ENCODE data around the gene RPS18. TPM values are rescaled to one million over a fixed set of nuclear protein-coding genes. Genes with fewer than 3 reads are reported as not detected.
A peak's percentile ranks its signal among the peaks of the same experiment; 100 is the strongest.

The RPS18 gene
- total and polyA plus RNA-seq, 9 donors, result 4,177 to 11,953 (median 5,981) TPM

GRCh38 chr6:33324125-33324524, 52.2 kb downstream of the RPS18 start:
- Histone ChIP-seq H3K4me3 (no peak overlapping the region), H3K9me3 (no peaks in the 10 kb centered on the region), H3K4me1 (ENCODE audit: insufficient read depth) (peaks cover 6% of the 10 kb centered on the region), H3K27ac (peak overlapping the region in 1 of 2 donors; percentile 66), H3K36me3 (no peaks in the 10 kb centered on the region), H3K27me3 (no peaks in the 10 kb centered on the region)
- no peak for DNase-seq
- TF ChIP-seq POLR2A (IDR thresholded peaks at IDR 0.05) (no peak), EP300 (IDR thresholded peaks at IDR 0.05) (no peak), CTCF (IDR thresholded peaks at IDR 0.05) (no peak)
- intact Hi-C loops (cut with DNase I), result no loop called here
- 16 to 32% (median 23%) methylated on average over 7 of the region's 7 CpGs for WGBS, 3 donors

Small RNA genes lying within 50 kb of the gene (microRNA-seq; reads per million reads assigned to microRNA genes)
- gene MIR6834 (0 reads per million in 3 donors), gene MIR6873 (0 to 0.16 (median 0) reads per million in 3 donors)

Other genes with a start within 250 kb of the RPS18 start
- 10 to 100 TPM; 11.8 to 62.0 (median 46.8) TPM for gene HLA-DPA1, start 198.4 kb upstream of the RPS18 start, total RNA-seq
- 100 to 1,000 TPM in 1 of 2 donors, 10 to 100 TPM in 1; 26.7 to 304 TPM for gene HLA-DPA1, start 198.4 kb upstream of the RPS18 start, polyA plus RNA-seq
- 10 to 100 TPM; 19.4 to 85.8 (median 44.7) TPM for gene HLA-DPB1, start 196.1 kb upstream of the RPS18 start, total RNA-seq
- gene HLA-DPB1, start 196.1 kb upstream of the RPS18 start, polyA plus RNA-seq, result 100 to 1,000 TPM in 1 of 2 donors, 10 to 100 TPM in 1; 39.5 to 120 TPM
- gene COL11A2, start 79.6 kb upstream of the RPS18 start, total RNA-seq, result 1 to 10 TPM in 2 of 7 donors, under 1 TPM in 5; 0.53 to 1.2 (median 0.92) TPM
- under 1 TPM; 0.52 to 0.96 TPM for gene COL11A2, start 79.6 kb upstream of the RPS18 start, polyA plus RNA-seq
- 10 to 100 TPM; 19.8 to 54.0 (median 48.5) TPM for gene RXRB, start 71.4 kb upstream of the RPS18 start, total RNA-seq
- 10 to 100 TPM; 40.9 to 42.1 TPM for gene RXRB, start 71.4 kb upstream of the RPS18 start, polyA plus RNA-seq
- gene SLC39A7, start 71.2 kb upstream of the RPS18 start, total RNA-seq, result 10 to 100 TPM; 27.4 to 73.7 (median 61.2) TPM
- gene SLC39A7, start 71.2 kb upstream of the RPS18 start, polyA plus RNA-seq, result 10 to 100 TPM; 54.0 to 80.0 TPM
- 10 to 100 TPM in 2 of 7 donors, 1 to 10 TPM in 5; 4.0 to 18.4 (median 7.7) TPM for gene HSD17B8, start 67.4 kb upstream of the RPS18 start, total RNA-seq
- 10 to 100 TPM in 1 of 2 donors, 1 to 10 TPM in 1; 9.4 to 10.3 TPM for gene HSD17B8, start 67.4 kb upstream of the RPS18 start, polyA plus RNA-seq
- gene RING1, start 63.6 kb upstream of the RPS18 start, total RNA-seq, result 10 to 100 TPM; 20.7 to 70.6 (median 52.3) TPM
- 10 to 100 TPM; 37.3 to 51.7 TPM for gene RING1, start 63.6 kb upstream of the RPS18 start, polyA plus RNA-seq
- gene VPS52, start 199 bp upstream of the RPS18 start, total RNA-seq, result 10 to 100 TPM; 24.0 to 55.6 (median 45.2) TPM
- 10 to 100 TPM; 39.5 to 56.7 TPM for gene VPS52, start 199 bp upstream of the RPS18 start, polyA plus RNA-seq
- gene B3GALT4, start 5.0 kb downstream of the RPS18 start, total RNA-seq, result 10 to 100 TPM in 2 of 7 donors, 1 to 10 TPM in 5; 4.3 to 10.6 (median 6.9) TPM
- gene B3GALT4, start 5.0 kb downstream of the RPS18 start, polyA plus RNA-seq, result 1 to 10 TPM; 2.7 to 7.4 TPM
- 10 to 100 TPM; 29.1 to 58.5 (median 35.0) TPM for gene WDR46, start 17.2 kb downstream of the RPS18 start, total RNA-seq
- 10 to 100 TPM; 25.5 to 27.0 TPM for gene WDR46, start 17.2 kb downstream of the RPS18 start, polyA plus RNA-seq
- gene PFDN6, start 17.5 kb downstream of the RPS18 start, total RNA-seq, result 10 to 100 TPM in 6 of 7 donors, 1 to 10 TPM in 1; 9.8 to 46.8 (median 42.0) TPM
- 10 to 100 TPM; 80.3 to 83.0 TPM for gene PFDN6, start 17.5 kb downstream of the RPS18 start, polyA plus RNA-seq
- 10 to 100 TPM; 41.4 to 82.0 (median 64.9) TPM for gene RGL2, start 26.9 kb downstream of the RPS18 start, total RNA-seq
- gene RGL2, start 26.9 kb downstream of the RPS18 start, polyA plus RNA-seq, result 10 to 100 TPM; 26.9 to 66.0 TPM
- gene TAPBP, start 42.0 kb downstream of the RPS18 start, total RNA-seq, result 100 to 1,000 TPM in 1 of 7 donors, 10 to 100 TPM in 6; 33.7 to 121 (median 66.9) TPM
- 10 to 100 TPM; 24.4 to 40.5 TPM for gene TAPBP, start 42.0 kb downstream of the RPS18 start, polyA plus RNA-seq
- 10 to 100 TPM; 17.9 to 38.0 (median 26.1) TPM for gene ZBTB22, start 45.7 kb downstream of the RPS18 start, total RNA-seq
- 10 to 100 TPM; 13.7 to 26.5 TPM for gene ZBTB22, start 45.7 kb downstream of the RPS18 start, polyA plus RNA-seq
- 10 to 100 TPM; 18.8 to 38.9 (median 33.4) TPM for gene DAXX, start 50.9 kb downstream of the RPS18 start, total RNA-seq
- 10 to 100 TPM; 30.8 to 81.5 TPM for gene DAXX, start 50.9 kb downstream of the RPS18 start, polyA plus RNA-seq
- gene KIFC1, start 119.7 kb downstream of the RPS18 start, total RNA-seq, result 1 to 10 TPM in 6 of 7 donors, under 1 TPM in 1; 0.60 to 3.9 (median 2.2) TPM
- gene KIFC1, start 119.7 kb downstream of the RPS18 start, polyA plus RNA-seq, result 1 to 10 TPM; 1.7 to 2.3 TPM
- gene PHF1, start 138.9 kb downstream of the RPS18 start, total RNA-seq, result 100 to 1,000 TPM in 5 of 7 donors, 10 to 100 TPM in 2; 94.3 to 182 (median 123) TPM
- 100 to 1,000 TPM in 1 of 2 donors, 10 to 100 TPM in 1; 80.7 to 179 TPM for gene PHF1, start 138.9 kb downstream of the RPS18 start, polyA plus RNA-seq
- gene CUTA, start 146.0 kb downstream of the RPS18 start, total RNA-seq, result 100 to 1,000 TPM; 125 to 238 (median 177) TPM
- gene CUTA, start 146.0 kb downstream of the RPS18 start, polyA plus RNA-seq, result 100 to 1,000 TPM; 173 to 250 TPM
- gene SYNGAP1, start 148.0 kb downstream of the RPS18 start, total RNA-seq, result 10 to 100 TPM; 17.5 to 60.0 (median 43.1) TPM
- gene SYNGAP1, start 148.0 kb downstream of the RPS18 start, polyA plus RNA-seq, result 10 to 100 TPM; 14.6 to 29.8 TPM
- 10 to 100 TPM in 3 of 7 donors, 1 to 10 TPM in 4; 2.4 to 13.5 (median 8.8) TPM for gene ZBTB9, start 182.5 kb downstream of the RPS18 start, total RNA-seq
- gene ZBTB9, start 182.5 kb downstream of the RPS18 start, polyA plus RNA-seq, result 10 to 100 TPM in 1 of 2 donors, 1 to 10 TPM in 1; 5.5 to 10.8 TPM

Data from ovary (tissue), 9 donors.